HCT116 (cell line): ENCODE measurements around the gene PNN.
"Not testable (repeated sequence)": the region's sequence is repeated elsewhere in the genome, so short reads cannot be mapped to it uniquely, and the experiment has no call there.

Source experiments
- CTCF ChIP-seq, 3 experiments: fragments of 200-600 bp in 1 of 3; sonication (generic) in 1 of 3; IDR thresholded peaks in 2 of 3; conservative IDR thresholded peaks in 1 of 3; 2 replicates each; pipeline ENCODE4 v1.5.1; 2012 to 2017; ENCODE audit warnings: low read depth in 2 of 3, low read length in 2 of 3, antibody characterized with exemption in 1 of 3, borderline replicate concordance in 1 of 3, control low read depth in 1 of 3, mild to moderate bottlenecking in 1 of 3, mixed read lengths in 1 of 3, mixed run types in 1 of 3, moderate library complexity in 1 of 3; ENCODE audit not compliant: insufficient read depth in 1 of 3
- EZH2 ChIP-seq: fragments of 200-600 bp; sonication (generic); IDR thresholded peaks from 2 replicates; pipeline ENCODE4 v1.6.1; 2017; ENCODE audit warnings: antibody characterized with exemption, mixed run types
- FOSL1 ChIP-seq: IDR thresholded peaks from 2 replicates; pipeline ENCODE4 v1.6.1; 2012; ENCODE audit warnings: low read depth
- JUND ChIP-seq: IDR thresholded peaks from 2 replicates; pipeline ENCODE4 v1.6.1; 2012
- TF ChIP-seq, protein P1 (sequence below): IDR thresholded peaks from 2 replicates; pipeline ENCODE4 v1.6.1; 2012

- not testable (repeated sequence) for TF ChIP-seq FOSL1; EZH2; CTCF (IDR thresholded peaks at IDR 0.05 in 2 of 3, conservative IDR thresholded peaks at IDR 0.05 in 1 of 3; ENCODE audit: borderline replicate concordance in 1 of 3, insufficient read depth in 1 of 3, low read depth in 2 of 3, low read length in 2 of 3); JUND
- TF ChIP-seq, protein P1, sequence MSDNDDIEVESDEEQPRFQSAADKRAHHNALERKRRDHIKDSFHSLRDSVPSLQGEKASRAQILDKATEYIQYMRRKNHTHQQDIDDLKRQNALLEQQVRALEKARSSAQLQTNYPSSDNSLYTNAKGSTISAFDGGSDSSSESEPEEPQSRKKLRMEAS, result not testable (repeated sequence)
These were observed 8.6 kb downstream of the PNN start for GRCh38 chr14:39183685-39184003.
